Measurements from ENCODE around the gene ETV3.

The ETV3 gene

DNA sequence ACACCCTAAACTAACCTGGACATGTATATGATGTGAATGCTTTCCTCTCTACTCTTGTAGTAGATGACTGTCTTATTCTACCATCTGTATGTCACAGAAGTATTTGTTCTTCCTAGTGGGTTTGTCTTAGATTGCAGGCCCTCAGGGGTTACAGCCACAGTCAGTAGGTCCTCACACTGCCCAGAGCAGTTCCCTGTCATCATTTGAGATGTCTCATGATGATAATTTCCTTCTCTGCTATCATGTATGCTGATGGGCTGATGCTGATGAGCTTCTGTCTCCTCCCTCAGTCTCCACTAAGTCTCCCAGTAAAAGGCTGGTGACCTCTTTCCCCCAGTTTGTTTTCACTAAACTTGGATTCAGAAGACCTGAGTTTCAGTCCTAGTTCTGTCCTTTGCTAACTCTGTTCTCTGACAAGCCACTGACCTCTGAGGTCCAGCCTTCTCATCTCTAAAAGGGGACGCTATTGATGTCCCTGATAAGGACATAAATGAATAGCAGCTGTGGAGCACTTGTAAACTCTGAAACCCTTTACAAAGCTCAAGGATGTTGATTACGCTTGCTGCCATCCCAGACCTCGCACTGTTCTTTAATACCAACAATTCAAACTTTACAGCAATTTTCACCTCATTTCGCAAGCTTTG is 3.1 kb upstream of the ETV3 start:
- in situ Hi-C loops (cut with MboI; ENCODE audit: low sequenced_read_pairs) = no loop called here

DNA sequence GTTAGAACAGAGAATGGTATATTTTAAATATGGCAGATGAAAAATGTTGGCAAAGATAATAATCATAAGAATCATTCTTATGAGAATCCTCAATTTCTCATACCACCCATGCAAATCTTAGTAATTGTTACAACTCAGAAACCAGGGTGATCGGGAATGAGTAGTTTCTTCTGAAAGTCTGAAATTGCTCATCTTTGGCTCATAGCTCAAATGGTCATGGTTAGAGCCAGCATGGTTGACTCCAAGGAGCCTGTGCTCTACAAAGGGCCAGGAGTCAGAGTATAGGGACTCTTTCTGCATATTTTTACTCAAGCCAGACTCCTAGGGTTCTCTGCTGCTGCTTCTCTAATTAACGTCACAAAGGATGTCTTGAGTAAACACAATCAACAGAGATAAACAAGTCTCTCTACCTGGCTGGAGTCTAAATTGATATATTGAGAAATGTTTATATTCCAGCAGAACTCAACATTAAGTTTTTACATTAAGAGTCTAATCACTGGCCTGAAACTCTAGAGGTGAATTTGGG is 1.9 kb upstream of the ETV3 start:
- in situ Hi-C loops (cut with MboI; ENCODE audit: low sequenced_read_pairs) = no loop called here

DNA sequence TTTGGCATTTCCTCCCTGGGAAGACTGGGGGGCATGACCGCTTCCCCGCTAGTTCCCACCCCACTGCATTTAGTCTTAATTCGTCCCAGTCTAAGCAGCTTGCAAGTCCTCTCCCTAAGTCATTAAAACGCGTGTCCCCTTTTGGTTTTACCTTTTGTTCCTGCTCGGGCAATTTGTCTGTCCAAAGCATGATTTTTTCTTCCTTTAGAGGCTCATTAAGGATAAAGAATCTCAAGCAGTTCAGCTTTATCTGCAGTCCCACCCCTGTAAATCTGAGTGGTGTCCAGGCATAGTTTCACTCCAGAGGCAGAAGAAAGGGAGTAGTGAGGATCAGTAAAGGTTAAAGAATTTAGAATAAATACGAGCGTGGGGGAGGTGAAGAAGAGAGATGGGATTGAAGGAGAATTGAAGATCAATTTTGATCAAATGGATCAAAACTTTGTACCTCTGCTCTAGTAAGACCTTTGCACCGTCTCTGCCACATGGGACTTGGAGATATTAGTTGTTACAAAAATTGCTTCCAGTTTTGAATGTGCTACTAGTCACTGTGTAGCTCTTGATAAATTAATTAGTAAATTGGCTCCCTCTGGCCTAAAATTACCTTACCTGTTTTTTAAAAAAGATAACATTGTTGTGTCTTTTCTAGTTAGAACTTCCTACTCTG is 989 bp upstream of the ETV3 start:
- in situ Hi-C loops (cut with MboI; ENCODE audit: low sequenced_read_pairs) = no loop called here

DNA sequence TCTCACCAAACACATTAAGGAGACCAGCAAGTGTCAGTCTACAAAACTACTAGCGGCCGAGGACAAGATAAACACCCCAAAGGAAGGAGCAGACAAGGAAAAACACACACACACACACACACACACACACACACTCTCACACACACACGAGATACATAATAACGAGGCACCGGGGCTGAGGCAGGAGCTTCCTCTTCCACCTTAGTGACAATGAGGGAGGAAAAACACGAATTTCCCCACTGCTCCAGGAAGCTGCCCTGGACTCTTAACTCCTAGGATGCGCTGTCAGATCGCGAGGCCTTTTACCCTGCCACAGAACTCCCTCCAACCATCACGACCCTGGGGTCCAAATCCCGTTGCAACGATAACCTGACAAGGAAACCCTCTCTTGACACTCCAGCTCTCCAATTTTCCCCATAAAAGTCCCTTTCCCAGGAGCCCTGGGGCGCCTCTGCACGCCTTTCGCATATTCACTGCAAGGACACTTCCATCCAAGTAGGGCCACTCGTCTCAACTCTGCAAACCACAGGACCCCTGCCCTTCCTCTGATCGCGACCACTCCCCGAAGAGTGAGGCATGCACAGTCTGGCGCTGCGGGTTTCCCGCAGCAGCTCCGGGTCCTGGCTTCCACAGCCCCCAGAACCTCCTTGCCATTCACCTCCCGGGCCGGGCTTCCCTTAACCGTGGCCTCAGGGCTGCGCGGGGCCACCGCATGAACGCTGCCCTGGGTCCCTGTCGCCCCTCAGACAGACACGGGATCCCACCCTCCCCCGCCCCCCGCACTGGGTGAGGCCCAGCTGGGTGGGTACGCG is 581 bp downstream of the ETV3 start:
- in situ Hi-C loops (cut with MboI; ENCODE audit: low sequenced_read_pairs) = no loop called here

DNA sequence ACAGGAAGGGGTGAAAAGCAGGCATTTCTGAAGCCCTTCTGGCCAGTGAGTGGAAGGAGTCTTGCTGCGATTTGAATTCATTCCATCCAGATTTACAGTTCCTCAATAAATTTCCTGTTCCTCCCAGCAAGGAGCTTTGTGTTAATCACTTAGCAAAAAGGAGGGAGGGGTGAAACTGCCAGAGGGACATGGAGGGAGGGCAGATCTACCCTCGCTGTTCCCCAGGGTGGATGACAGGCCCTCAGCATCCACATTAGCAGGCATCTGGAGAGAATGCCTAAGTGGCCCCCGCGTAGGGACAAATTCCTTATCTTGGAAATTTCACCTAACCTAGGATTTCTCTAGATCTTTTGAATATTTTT is 1.2 kb downstream of the ETV3 start:
- in situ Hi-C loops (cut with MboI; ENCODE audit: low sequenced_read_pairs) = no loop called here

DNA sequence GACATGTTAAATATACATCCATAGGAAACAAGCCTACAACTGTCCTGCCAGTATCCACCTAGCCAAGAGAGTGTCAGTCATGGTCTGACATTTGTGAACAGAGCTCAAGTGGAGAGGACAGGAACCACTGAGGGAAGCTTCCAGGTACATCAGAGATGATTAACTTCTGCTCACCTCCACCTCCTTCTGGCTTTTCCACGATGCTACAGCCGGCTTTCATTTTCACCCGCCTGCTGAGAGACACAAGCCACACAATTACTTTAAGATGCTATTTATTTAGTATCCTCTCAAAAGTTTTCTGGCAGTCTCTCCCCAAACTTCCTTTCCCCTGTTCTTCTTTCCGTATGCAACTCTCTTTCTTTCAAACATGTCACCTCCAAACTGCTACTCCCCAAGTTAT is 2.1 kb downstream of the ETV3 start:
- in situ Hi-C loops (cut with MboI; ENCODE audit: low sequenced_read_pairs) = no loop called here

DNA sequence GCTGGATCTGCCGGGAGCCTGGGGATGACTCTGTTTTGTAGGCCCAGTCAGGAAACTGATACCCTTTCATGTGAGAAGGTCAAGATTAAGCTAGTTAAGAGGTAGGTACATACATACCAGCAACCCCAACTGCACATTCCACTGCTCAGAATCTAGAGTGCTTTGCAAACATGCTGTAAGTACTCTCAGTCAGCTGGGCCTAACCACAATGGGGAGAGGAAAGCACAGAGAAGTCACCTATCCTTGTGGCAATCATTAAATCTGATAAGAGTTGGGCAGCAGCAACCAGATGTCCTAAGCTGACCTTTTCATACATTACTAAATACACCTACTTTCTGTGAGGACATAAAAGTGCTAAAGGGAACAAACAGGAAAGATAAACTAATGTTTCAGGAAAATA is 2.5 kb downstream of the ETV3 start:
- in situ Hi-C loops (cut with MboI; ENCODE audit: low sequenced_read_pairs) = no loop called here

DNA sequence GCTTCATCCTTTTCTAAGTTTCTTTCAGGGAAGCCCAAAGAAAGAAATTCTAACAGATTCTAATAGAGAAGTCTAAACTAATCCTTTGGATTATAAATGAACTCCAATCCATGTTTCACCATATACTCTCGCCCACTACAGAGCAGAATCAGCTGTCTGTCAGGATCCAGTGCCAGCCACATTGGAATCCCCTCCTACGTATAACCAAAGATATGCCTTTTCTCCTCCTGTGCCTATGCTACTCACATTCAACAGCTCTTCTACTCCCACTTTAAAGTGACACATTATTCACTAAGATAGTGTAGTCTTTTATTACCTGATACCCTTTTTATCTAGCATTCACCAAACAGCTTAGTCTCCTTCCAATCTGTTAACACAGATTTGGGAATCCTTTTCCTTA is 3.1 kb downstream of the ETV3 start:
- in situ Hi-C loops (cut with MboI; ENCODE audit: low sequenced_read_pairs) = no loop called here

DNA sequence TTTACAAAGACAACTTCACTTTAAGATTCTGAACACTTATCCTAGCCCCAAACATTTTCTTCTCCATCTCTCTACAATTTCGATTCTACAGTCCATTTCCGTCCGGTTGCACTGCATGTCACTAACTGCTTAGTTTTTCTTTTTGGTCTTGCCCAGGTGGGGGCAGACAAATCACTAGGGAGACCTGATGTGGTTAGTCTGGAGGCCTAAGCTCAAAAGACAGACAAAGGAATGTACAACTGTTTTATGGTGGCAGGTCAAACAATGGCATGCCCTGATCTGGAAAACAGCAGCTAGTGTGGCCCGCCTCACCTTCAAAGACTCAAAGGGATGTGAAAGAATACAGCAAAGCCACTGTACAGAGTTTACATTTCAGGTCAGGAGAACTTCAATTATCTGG is 3.8 kb downstream of the ETV3 start:
- in situ Hi-C loops (cut with MboI; ENCODE audit: low sequenced_read_pairs) = no loop called here

DNA sequence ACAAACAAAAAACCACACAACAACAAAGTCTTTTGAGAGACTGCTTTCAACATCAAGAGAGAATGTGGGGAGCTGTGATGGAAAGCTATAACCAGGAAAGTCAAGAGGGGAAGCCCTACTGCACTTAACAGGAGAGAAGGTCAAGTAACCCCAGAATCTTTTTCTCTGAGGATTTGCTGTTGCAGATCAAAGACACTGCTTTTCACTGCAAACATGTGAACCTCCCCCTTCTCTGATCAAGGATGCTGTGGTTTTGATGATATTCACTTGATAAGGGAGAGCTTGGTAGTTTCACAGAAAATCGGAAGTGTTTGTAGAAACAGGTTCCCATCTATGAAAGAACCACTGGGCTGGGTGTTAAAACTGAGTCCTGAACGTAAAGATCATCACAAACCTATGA is 4.8 kb downstream of the ETV3 start:
- in situ Hi-C loops (cut with MboI; ENCODE audit: low sequenced_read_pairs) = no loop called here

DNA sequence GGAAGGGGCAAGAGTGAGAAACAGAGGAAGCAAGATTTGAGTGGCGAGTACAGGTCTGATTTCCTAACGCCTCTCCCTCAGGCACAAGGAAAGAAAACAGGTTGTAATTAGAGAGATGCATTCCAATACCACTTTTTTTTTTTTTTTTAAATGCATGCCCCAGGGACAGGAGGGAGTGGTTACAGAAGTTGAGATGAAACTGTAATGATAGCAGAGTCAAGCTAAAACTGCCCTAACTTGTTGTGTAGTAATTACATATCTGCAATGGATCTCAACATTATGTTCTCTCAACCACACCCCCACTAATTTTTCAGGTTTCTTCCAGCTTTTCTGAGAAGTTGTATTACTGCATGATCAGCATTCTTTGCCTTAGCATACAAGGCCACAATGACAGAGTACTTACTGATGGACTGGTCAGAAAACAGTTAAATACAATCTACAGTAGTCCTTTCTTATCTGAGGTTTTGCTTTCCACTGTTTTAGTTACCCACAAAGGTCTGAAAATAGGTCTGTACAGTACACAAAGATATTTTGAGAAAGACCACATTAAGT is 5.5 kb downstream of the ETV3 start:
- in situ Hi-C loops (cut with MboI; ENCODE audit: low sequenced_read_pairs) = no loop called here

DNA sequence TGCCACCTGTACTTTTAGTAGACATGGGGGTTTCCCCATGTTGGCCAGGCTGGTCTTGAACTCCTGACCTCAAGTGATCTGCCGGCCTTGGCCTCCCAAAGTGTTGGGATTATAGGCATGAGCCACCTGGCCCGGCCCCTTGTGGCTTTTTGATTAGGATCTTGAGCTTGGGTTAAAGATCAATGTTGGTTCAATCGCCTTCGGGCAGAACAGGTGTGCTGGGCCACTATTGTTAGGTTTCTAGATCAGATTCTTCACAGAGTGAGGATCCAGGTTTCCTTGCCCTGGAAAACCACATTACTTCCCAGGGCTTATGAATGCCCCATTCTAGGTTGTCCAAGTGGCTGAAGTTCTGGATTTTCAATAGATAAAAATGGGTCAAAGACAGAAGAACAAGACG is 6.1 kb downstream of the ETV3 start:
- in situ Hi-C loops (cut with MboI; ENCODE audit: low sequenced_read_pairs) = no loop called here

DNA sequence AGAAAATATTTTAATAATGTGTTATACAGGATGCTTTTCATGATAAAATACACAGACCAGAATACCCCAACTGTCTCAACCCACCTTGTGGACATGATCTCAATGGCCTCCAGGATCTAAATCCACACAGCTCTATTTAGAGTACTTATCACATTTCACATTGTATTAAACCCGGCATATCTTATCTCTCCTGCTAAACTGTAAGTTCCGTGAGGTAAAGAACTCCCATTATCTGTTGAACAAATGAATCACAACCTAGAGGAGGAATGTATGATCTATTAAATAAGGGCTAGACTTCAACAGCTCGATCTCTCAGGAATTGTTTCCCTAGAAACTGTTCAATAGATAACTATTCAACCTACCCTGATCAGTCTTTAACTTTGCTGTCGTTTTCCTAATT is 6.9 kb downstream of the ETV3 start:
- in situ Hi-C loops (cut with MboI; ENCODE audit: low sequenced_read_pairs) = no loop called here

DNA sequence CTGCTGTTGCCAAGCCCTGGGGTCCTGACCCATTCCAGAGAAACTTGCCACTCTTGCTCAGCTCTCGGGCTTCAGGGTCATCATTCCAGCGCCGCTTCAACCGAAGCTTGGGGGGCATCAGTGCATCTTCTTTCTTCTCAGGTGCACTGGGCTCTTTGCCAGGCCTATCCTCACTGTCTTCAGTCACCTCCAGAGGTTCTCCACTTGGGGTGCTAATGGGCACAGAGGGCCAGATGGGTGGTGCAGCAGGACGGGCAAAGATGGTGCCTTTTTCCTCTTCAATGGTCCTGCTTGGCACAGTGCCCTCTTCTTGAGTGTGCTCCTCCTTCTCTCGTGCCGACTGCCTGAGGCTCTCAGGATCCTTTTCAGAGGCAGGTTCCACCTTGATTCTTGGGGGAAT is 13.3 kb downstream of the ETV3 start:
- in situ Hi-C loops (cut with MboI; ENCODE audit: low sequenced_read_pairs) = no loop called here

DNA sequence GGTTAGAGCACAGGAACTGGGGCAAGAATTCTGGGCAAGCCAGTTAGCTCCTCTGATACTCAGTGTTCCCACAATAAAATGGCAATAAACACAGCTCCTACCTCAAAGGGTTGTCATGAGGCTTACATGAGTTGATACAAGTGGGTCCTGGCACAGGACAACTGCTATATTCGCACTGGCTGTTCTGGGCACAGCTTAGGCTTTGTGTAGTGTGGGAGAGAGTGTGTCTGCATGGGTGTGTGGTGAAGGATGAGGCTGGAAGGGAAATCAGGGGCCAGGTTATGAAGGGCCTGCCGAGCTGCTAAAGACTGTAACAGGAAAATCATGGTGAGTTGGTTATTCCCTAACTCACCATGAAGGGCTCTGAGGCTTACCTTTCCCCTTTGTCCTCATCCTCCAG is 18.7 kb downstream of the ETV3 start:
- in situ Hi-C loops (cut with MboI; ENCODE audit: low sequenced_read_pairs) = no loop called here

DNA sequence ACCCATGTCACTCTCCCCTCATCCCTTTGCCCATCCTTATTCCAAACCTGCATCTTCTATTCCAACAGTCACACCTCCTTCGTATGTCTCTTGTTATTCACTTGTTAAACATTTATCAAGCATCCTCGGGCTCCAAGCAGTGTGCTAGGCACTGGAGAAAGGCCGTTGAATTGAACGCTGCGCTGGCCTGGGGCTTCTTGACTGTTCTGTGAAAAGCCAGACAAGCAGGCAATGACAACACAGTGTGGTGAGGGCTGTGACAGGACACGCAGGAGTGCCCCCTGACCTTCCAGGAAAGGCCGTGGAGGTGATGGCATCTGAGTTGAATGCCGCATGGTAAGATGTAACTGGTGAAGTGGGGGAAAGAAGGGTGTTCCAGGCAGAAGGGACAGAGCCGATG is 19.2 kb downstream of the ETV3 start:
- in situ Hi-C loops (cut with MboI; ENCODE audit: low sequenced_read_pairs) = no loop called here

DNA sequence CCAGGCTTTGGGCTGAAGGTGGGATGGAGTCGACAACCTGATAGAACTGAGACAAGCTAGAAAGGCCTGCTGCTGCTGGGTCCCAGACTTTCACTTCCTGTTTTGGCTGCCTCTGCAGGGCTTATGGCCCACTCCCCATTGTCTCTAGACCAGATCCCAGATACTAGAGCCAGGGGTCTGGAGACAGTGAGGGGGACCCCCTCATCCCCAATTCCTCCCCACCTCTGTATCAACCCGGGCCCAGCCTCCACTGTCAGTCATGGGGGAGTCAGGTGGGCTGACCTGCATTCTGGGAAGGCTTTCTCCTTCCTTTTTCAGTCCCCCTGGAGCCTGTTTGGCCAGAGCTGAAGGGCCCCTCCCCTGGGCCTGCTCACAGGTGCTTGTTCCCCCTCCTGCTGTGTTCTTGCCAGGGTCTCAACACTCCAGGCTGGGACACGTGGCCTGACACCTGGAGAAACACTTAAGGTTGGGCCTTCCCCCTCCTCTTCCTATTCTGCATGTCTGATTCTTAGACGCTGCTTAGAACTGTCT is 20.6 kb downstream of the ETV3 start:
- in situ Hi-C loops (cut with MboI; ENCODE audit: low sequenced_read_pairs) = no loop called here

DNA sequence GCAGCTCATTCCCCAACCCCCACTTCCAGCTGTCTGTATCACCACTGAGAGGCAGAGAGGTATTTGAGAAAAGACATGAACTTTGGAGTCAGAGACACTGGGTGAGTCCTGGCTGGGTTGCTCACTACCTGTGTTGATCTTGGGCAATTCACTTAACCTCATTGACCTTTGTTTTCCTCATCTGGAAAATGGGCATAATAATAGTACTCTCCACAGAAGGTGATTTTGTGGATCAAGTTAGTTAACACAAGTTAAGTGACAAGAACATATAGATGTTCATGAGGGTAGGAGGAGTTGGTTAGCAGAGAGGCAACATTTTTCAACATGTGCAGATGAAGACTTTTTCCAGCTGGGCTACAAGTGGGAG is 21.5 kb downstream of the ETV3 start:
- in situ Hi-C loops (cut with MboI; ENCODE audit: low sequenced_read_pairs) = no loop called here

DNA sequence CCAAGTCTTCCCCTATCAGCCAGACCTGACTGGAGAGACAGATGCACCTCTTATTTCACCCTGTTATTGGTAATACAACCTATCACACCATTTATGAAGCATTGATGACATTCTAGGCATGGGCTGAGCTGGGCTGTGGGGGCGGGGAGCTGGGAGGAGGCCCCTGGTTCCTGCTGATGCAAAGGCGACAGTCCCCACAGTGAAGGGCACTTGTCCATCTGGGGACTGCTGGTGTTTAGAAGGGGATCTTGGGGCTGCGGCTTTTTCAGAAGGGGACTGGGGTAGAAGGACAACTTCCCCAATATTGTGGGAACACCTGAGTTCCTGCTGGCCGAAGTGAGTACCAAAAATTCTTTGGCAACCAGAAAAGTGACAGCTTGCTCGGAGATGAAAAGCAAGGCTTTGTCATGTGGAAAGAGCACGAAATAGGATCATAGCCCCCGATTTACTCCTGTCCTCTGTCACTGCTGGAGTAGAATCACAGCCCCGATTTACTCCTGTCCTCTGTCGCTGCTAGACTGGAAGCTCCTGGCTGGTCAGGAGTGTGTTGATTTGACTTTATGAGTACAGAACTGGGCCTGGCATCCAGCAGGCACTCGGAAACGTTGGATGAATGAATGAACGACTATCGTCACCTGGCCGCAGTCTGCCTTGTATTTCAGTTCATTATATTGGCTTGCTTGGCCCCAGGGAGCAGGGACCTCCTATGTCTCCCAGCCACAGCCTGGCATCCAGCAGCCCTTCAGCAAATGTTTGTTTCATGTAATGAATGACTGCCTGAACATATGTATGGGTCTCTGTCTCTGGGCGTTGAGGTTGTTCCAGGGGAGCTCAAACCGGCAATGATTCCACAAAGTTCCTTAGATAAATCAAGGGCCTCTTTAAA is 22.1 kb downstream of the ETV3 start:
- in situ Hi-C loops (cut with MboI; ENCODE audit: low sequenced_read_pairs) = no loop called here

DNA sequence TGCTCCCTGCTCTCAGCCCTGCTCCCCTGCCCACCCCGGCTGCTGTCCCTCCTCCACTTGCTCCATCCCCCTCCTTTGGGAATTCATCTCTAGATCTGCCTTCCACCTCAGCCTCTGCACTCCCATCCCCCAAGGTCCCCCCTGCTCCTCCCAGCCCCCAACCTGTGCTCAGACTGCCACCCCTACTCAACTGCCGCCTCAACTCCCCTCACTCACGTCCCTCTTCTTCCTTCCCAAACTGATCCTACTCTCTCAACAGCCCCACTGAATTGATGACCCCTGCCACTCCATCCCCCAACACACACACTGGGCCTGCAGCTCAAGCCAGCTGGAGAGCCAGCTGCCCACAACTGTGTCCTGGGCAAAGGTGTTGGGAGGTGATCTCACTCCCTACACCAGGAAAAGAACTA is 22.8 kb downstream of the ETV3 start:
- in situ Hi-C loops (cut with MboI; ENCODE audit: low sequenced_read_pairs) = no loop called here
